ENCODE measurements around the gene UBTD2. TPM values are rescaled to one million over a fixed set of nuclear protein-coding genes. Genes with fewer than 3 reads are reported as not detected.
A peak's percentile ranks its signal among the peaks of the same experiment; 100 is the strongest.

UBTD2 gene
- total and polyA plus RNA-seq, 9 donors, result 17.0 to 31.5 (median 28.6) TPM

- DNase-seq, result no peak
- intact Hi-C loops (cut with DNase I), result no loop called here
- TF ChIP-seq EP300 (IDR thresholded peaks at IDR 0.05), result no peak
- no peak for TF ChIP-seq CTCF (IDR thresholded peaks at IDR 0.05)
- TF ChIP-seq POLR2A (IDR thresholded peaks at IDR 0.05), result no peak
- H3K4me1 ChIP-seq (ENCODE audit: insufficient read depth), result no peaks in the 10 kb centered on the region
- 27 to 52% (median 36%) methylated on average over 1 of the region's 1 CpG for WGBS, 3 donors
- H3K9me3 ChIP-seq, result no peaks in the 10 kb centered on the region
- no peaks in the 10 kb centered on the region for H3K27me3 ChIP-seq
- no peak overlapping the region for H3K4me3 ChIP-seq
- no peaks in the 10 kb centered on the region for H3K36me3 ChIP-seq
- no peak overlapping the region for H3K27ac ChIP-seq
These were observed 28.7 kb upstream of the UBTD2 start for GRCh38 chr5:172312286-172312685.

GRCh38 chr5:172311605-172312004, 28.0 kb upstream of the UBTD2 start:
- no peaks in the 10 kb centered on the region for H3K27me3 ChIP-seq
- no peak for TF ChIP-seq POLR2A (IDR thresholded peaks at IDR 0.05)
- no peak for TF ChIP-seq CTCF (IDR thresholded peaks at IDR 0.05)
- no peak for TF ChIP-seq EP300 (IDR thresholded peaks at IDR 0.05)
- DNase-seq, result peak in 2 of 5 donors; percentile 42 to 44
- H3K4me3 ChIP-seq, result no peak overlapping the region
- no peaks in the 10 kb centered on the region for H3K36me3 ChIP-seq
- intact Hi-C loops (cut with DNase I), result no loop called here
- WGBS, 3 donors, result 67 to 75% (median 73%) methylated on average over 4 of the region's 4 CpGs
- H3K9me3 ChIP-seq, result no peaks in the 10 kb centered on the region
- no peak overlapping the region for H3K27ac ChIP-seq
- no peaks in the 10 kb centered on the region for H3K4me1 ChIP-seq (ENCODE audit: insufficient read depth)

- intact Hi-C loops (cut with DNase I), result no loop called here
- no peak for DNase-seq
- TF ChIP-seq EP300 (IDR thresholded peaks at IDR 0.05) (no peak), POLR2A (IDR thresholded peaks at IDR 0.05) (no peak)
- WGBS, 3 donors, result 91 to 98% (median 95%) methylated on average over 7 of the region's 7 CpGs
- no peaks in the 10 kb centered on the region for H3K36me3 ChIP-seq
- no peaks in the 10 kb centered on the region for H3K4me1 ChIP-seq (ENCODE audit: insufficient read depth)
- no peaks in the 10 kb centered on the region for H3K9me3 ChIP-seq
- no peak overlapping the region for H3K27ac ChIP-seq
- H3K4me3 ChIP-seq, result no peak overlapping the region
- no peaks in the 10 kb centered on the region for H3K27me3 ChIP-seq
These were observed 27.5 kb upstream of the UBTD2 start for GRCh38 chr5:172311026-172311425.

GRCh38 chr5:172305380-172305779, 21.8 kb upstream of the UBTD2 start:
- Histone ChIP-seq H3K36me3 (no peaks in the 10 kb centered on the region), H3K27me3 (no peaks in the 10 kb centered on the region), H3K4me1 (ENCODE audit: insufficient read depth) (no peaks in the 10 kb centered on the region), H3K9me3 (no peaks in the 10 kb centered on the region), H3K4me3 (no peak overlapping the region), H3K27ac (no peak overlapping the region)
- no peak for DNase-seq
- intact Hi-C loops (cut with DNase I), result no loop called here
- WGBS, 3 donors, result 87 to 89% (median 87%) methylated on average over 2 of the region's 2 CpGs
- no peak for TF ChIP-seq POLR2A (IDR thresholded peaks at IDR 0.05)
- no peak for TF ChIP-seq CTCF (IDR thresholded peaks at IDR 0.05)
- TF ChIP-seq EP300 (IDR thresholded peaks at IDR 0.05), result no peak

- TF ChIP-seq EP300 (IDR thresholded peaks at IDR 0.05) (no peak), CTCF (IDR thresholded peaks at IDR 0.05) (no peak), POLR2A (IDR thresholded peaks at IDR 0.05) (no peak)
- no peak overlapping the region for H3K27ac ChIP-seq
- WGBS, 3 donors, result 64 to 86% (median 81%) methylated on average over 3 of the region's 3 CpGs
- H3K4me1 ChIP-seq (ENCODE audit: insufficient read depth), result no peaks in the 10 kb centered on the region
- no peaks in the 10 kb centered on the region for H3K9me3 ChIP-seq
- intact Hi-C loops (cut with DNase I), result no loop called here
- no peaks in the 10 kb centered on the region for H3K27me3 ChIP-seq
- no peak for DNase-seq
- no peak overlapping the region for H3K4me3 ChIP-seq
- H3K36me3 ChIP-seq, result no peaks in the 10 kb centered on the region
These were observed 20.2 kb upstream of the UBTD2 start for GRCh38 chr5:172303572-172304335.
